GM18520 (cell line): ENCODE data around the gene THG1L.
"Not testable (repeated sequence)": the region's sequence is repeated elsewhere in the genome, so short reads cannot be mapped to it uniquely, and the experiment has no call there.

Experiments
- ATAC-seq: cut with Tn5 transposase; IDR thresholded peaks from one replicate; pipeline ENCODE4 v1.9.1; 2021; ENCODE audit not compliant: unreplicated experiment

THG1L gene

DNA sequence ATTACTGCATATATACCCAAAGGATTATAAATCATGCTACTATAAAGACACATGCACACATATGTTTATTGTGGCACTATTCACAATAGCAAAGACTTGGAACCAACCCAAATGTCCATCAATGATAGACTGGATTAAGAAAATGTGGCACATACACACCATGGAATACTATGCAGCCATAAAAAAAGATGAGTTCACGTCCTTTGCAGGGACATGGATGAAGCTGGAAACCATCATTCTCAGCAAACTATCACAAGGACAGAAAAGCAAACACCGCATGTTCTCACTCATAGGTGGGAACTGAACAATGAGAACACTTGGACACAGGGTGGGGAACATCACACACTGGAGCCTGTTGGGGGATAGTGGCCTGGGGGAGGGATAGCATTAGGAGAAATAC is 4.6 kb upstream of the THG1L start:
- not testable (repeated sequence) for ATAC-seq

DNA sequence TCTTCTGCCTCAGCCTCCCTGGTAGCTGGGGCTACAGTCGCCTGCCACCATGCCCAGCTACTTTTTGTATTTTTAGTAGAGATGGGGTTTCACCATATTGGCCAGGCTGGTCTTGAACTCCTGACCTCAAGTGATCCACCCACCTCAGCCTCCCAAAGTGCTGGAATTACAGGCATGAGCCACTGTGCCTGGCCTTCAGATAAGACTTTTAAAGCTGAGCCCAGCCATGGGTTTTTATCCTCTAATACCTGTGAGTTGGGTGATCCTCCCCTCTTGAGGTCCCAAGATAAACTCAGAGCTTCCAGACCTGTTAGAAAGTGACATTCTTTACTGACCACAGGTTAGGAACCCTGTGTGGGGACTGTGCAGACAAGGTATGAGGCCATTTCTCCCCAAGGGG is 3.4 kb upstream of the THG1L start:
- not testable (repeated sequence) for ATAC-seq

GRCh38 chr5:157729858-157730257 is 1.4 kb upstream of the THG1L start:
- peak; percentile 75 for ATAC-seq

GRCh38 chr5:157730900-157731271 is 334 bp upstream of the THG1L start:
- no peak for ATAC-seq

- ATAC-seq = no peak
These were observed 902 bp downstream of the THG1L start for GRCh38 chr5:157732130-157732514.

GRCh38 chr5:157732596-157733262 is 1.5 kb downstream of the THG1L start:
- ATAC-seq = no peak

GRCh38 chr5:157734436-157734835 is 3.2 kb downstream of the THG1L start:
- no peak for ATAC-seq

GRCh38 chr5:157735991-157736390 is 4.8 kb downstream of the THG1L start:
- no peak for ATAC-seq

- ATAC-seq = no peak
These were observed 8.4 kb downstream of the THG1L start for GRCh38 chr5:157739388-157740228.

DNA sequence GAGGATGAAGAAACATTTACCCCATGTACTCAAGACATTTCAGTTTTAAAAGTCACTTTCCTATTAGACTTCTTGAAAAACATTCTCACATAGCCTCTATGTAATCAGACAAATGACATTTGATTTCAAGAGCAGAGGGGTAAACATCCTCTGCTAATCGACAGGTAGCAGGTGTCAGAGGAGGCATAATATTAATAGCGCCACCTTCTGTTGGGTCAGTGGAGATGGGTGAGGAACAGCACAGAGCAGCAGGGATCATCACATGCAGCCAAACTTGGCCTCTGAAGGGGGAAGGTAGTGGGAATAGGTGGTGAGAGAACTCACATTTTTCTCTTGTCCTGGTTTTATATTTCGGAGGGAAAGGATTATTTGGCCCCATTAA is 9.0 kb downstream of the THG1L start:
- ATAC-seq = no peak

- no peak for ATAC-seq
These were observed 9.9 kb downstream of the THG1L start for GRCh38 chr5:157741131-157741530.

GRCh38 chr5:157743163-157744050 is 12.2 kb downstream of the THG1L start, which contains the start of gene LSM11:
LSM11 (plus strand) TSS chr5:157743712; CDS start chr5:157743751, 39 bp downstream.
- peak; percentile 91 for ATAC-seq

- ATAC-seq = peak; percentile 6
These were observed 13.1 kb downstream of the THG1L start for GRCh38 chr5:157744051-157745011.

GRCh38 chr5:157745041-157745456 is 13.8 kb downstream of the THG1L start:
- ATAC-seq = no peak

- no peak for ATAC-seq
These were observed 16.0 kb downstream of the THG1L start for GRCh38 chr5:157747173-157747740.

- no peak for ATAC-seq
These were observed 16.8 kb downstream of the THG1L start for GRCh38 chr5:157747766-157748700.

- no peak for ATAC-seq
These were observed 17.7 kb downstream of the THG1L start for GRCh38 chr5:157748760-157749461.

- no peak for ATAC-seq
These were observed 18.2 kb downstream of the THG1L start for GRCh38 chr5:157749462-157749799.
